Hepatic stellate cell (primary cell): ENCODE data around the gene PKP3.
"Not testable (repeated sequence)": the region's sequence is repeated elsewhere in the genome, so short reads cannot be mapped to it uniquely, and the experiment has no call there.

Experiments
- DNase-seq: peaks from one replicate; pipeline ENCODE4 v3.0.0; 2011; ENCODE audit warnings: low spot score

PKP3 gene

DNA sequence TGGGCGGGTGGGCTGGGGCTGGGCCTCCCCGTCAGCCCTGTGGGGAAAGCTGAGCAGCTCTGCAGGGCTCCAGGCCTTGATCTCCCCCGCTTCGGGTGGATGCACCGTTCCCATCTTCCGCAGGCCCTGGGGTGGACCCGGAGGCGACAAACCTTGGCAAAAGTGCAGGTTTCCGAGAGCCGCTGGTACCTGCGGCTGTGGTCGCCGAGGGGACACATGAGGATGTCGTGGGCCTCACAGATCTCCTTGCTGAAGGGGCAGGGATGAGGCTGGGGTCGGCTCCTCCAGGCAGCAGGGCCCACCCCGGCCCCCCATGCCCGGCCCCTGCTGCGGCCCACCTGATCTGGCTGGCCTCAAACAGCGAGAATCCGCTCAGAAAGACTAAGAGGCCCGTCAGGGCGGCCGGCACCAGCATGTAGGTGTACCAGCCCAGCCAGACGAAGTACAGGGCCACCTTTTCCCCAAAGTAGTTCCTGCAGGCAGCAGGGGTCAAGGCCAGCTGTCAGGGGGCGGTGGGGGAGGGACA lies 36.0 kb downstream of the PKP3 start:
- DNase-seq = no peak

DNA sequence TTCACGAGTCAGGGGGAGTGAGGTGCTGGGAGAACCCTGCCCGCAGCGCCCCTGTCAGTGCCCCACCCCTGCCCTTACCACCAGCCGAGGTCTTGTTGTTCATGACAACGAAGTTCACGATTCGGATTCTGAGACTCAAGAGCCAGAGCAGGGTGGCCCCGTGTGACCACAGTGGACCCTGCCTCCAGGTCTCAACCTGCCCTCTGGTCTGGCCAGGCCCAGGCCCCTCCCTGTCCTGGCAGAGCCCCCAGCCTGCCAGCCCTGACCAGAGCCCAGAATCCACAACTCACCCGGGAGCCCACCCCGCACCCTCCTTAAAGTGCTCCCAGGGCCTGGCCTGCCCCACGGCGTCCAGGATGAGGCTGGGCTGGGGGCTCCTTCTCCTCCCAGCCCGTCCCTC lies 37.9 kb downstream of the PKP3 start:
- no peak for DNase-seq

DNA sequence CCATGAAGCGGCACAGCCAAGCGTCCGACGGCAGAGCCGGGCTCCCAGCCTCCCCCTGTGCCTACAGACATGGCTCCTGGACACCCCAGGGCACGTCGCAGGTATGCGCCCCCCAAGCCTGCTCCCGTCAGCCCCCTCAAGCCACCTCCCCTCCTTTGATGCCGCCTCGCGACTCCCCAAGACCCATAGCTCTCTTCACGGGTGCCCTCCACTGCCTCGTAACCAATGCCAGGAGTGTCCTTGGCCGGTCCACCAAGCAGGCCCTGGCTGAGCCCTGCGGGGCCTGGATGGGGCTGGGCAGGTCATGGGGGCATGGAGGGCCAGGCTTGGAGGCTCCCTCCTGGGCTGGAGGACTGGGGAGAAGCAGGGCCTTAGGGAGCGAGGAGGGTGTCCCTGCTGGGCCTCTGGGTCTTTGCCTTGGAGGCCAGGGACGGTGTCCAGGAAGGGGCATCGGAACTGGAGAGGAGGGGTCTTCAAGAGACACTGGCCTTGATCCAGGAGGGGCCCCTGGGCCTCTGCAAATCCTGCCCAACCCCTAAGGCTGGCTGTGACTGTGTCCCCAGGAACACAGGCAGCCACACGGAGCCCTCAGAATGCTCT lies 38.6 kb downstream of the PKP3 start:
- no peak for DNase-seq

GRCh38 chr11:433111-433510 lies 39.1 kb downstream of the PKP3 start:
- DNase-seq = no peak

DNA sequence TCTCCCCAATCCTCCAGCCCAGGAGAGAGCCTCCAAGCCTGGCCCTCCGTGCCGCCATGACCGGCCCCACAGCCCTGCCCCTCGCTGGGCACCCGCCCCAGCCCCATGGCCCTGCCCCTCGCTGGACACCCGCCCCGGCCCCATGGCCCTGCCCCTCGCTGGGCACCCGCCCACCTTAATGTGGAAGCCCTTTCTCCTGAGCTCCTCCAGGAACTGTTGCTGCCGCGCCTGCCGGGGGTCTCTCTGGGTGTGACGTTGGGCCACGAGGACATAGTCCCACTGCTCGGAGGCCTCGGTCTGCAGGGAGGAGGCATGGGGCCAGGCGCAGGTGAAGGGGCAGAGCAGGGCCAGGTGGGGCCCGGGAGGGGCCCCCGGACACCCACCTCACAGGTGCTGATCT lies 39.6 kb downstream of the PKP3 start:
- DNase-seq = no peak

- no peak for DNase-seq
Observed at GRCh38 chr11:434496-434895, 40.5 kb downstream of the PKP3 start.

GRCh38 chr11:434999-435740 lies 41.2 kb downstream of the PKP3 start:
- DNase-seq = not testable (repeated sequence)

DNA sequence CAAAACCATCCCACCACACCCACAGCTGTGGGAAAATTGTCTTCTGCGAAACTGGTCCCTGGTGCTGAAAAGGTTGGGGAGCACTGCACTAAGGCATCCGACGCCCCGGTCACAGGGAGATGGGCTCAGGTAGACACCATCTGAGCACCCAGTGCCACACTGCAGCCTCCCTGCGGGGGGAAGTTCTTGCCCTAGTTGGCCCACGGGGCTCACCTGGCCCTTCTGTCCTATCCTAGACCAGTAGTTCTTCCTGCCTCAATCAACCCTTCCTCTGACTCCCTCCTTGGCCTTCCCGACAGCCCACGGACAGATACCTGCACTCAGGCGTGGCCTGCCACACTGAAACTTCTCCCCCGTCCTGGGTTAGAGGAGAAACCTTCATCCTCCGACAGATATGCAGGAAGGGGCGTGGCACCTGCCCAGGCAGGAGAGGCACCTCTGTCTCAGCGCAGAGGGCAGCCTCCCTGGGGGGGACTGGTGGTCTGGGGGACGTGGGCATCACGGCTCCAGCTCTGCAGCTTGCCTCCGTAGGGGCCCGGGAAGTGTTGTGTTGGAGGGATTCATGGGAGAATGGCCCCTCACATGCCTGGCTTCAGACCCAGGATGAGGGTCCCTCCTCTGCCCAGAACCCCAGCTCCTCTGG lies 43.3 kb downstream of the PKP3 start:
- DNase-seq = no peak

DNA sequence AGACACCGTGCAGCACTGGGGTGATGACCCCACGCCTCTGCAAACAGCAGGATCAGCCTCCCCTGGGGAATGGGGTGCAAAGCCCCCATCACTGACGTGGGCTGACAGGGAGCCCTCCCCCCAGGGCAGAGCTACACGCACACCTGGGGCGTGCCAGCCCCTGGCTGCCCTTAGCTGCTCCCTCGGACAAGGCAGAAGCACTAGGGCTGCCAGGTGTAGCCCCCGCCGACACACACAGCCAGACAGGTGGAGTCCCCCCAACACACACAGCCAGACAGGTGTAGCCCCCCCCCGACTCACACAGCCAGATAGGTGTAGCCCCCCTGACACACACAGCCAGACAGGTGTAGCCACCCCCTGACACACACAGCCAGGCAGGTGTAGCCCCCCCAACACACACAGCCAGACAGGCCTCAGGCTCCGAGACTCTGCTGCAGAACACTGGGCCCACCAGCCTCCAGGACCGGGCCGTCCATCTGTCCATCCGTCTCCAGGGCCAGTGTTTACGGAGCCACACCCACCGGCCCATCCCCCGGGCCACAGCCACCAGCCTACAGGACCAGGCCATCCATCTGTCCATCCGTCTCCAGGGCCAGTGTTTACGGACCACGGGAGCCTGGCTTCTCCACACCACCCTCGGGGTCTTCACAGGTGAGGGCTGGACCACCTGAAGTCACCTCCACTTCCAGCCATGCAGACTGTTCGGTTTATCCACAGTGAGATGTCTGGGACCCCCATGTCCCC lies 44.3 kb downstream of the PKP3 start:
- no peak for DNase-seq

GRCh38 chr11:439315-440064 lies 45.5 kb downstream of the PKP3 start:
- no peak for DNase-seq

DNA sequence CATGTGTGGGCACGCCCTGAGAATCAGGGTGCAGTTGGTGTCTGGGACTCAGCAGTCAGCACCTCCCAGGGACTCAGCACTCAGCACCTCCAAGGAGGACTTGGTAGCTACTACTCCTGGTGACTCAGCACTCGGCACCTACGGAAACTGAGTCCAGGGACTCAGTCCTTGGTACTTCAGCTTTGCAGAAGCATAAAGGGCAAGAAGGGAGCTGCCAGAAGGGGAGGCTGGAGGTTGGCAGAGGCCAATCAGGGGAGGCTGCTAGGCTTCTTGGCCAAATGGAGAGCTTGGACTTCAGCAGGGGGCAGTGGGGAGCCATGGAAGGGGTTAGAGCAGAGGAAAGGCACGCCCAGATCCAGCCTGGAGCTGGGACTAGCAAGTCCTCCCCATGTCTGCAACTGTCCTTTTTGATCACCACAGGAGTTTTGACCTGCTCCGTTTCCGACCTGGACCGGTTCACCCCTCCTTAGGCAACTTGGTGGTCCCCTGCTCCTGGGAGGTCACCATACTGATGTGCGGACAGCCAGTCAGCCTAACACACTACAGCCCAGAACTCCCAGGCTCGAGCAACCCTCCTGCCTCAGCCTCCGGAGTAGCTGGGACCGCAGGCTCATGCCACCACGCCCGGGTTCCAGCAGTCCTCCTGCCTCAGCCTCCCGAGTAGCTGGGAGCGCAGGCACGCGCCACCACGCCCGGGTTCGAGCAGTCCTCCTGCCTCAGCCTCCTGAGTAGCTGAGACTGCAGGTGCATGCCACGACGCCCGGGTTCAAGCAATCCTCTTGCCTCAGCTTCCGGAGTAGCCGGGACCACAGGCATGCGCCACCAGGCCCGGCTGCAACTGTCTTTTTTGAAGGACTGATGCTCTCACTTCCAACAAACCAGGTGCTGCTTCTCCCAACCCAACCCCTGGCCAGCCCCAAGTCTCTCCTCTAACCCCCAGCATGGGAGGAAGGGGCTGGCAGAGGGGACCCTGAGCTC lies 46.3 kb downstream of the PKP3 start:
- DNase-seq = no peak

GRCh38 chr11:441043-441417 lies 47.0 kb downstream of the PKP3 start:
- no peak for DNase-seq

DNA sequence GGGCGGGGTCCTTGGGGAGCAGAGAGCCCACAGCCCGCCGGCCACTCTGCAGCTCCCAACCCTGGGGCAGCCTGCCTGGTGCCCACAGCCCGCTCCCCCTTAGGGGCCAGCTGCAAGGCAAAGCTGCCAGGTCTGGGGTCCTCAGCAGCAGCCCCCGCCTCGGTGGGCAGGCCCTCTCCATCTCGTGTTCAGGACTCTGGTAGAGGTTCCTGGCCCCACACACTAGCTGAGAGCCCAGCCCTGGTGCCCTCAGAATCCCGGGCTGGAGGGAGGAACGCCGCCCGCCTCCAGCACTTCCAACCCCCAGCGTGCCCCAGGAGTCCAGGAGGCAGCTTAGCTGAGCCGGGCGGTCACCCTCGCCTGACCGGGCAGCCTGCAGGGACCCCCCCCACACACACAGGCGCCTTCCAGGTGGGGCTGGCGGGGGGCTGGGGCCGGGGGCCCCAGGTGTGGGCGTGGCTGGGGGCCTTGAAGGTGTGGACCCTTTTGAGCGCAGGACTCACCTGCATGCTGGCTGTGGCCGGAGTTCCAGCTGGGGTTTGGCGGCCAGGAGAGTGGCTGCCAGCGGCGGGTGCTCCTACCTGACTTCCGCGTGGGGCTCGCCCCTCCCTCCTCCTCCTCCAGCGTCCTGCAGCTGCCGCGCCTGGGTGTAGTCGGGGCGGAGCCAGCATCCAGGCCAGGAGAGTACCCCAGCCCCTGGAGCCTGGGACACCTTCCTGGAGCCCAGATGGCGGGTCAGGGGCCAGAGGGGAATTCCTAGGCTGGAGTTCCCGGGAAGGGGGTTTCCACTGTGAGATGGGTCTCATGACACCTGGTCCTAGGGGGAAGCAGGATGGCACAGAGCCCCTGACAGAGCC lies 47.6 kb downstream of the PKP3 start, which contains the start of gene ANO9:
Gene ANO9, minus strand, starts transcription at position 594 of the 857 bp plus-strand sequence. Its CDS starts 85 bp downstream, at position 509.
- DNase-seq = no peak

GRCh38 chr11:442611-443081 lies 48.6 kb downstream of the PKP3 start:
- DNase-seq = no peak

DNA sequence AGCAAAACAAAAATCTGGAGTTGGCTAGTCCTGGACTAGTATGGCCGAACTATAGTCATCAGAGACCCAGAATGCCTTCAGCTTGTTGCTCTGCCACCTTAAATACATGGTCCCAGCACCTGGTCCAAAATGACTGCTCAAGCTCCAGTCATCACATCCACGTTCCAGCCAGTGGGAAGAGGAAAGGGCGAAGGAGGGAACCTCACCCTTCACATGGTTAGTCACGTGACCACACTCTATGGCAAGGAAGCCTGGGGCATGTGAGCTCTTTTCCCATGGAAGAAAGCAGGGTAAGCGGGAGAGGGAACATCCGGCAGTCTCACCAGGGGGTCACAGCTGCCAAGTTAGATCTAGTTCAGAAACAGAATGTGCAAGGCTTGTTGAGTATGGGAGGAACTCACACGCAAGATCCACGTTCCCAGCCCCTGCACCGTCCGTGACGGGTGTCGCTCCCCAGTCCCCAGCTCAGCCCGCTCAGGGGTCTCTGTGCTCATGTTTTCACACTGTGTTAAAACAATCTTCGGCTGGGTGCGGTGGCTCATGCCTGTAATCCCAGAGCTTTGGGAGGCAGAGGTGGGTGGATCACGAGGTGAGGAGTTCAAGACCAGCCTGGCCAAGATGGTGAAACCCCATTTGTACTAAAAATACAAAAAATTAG lies 49.7 kb downstream of the PKP3 start:
- DNase-seq = no peak

DNA sequence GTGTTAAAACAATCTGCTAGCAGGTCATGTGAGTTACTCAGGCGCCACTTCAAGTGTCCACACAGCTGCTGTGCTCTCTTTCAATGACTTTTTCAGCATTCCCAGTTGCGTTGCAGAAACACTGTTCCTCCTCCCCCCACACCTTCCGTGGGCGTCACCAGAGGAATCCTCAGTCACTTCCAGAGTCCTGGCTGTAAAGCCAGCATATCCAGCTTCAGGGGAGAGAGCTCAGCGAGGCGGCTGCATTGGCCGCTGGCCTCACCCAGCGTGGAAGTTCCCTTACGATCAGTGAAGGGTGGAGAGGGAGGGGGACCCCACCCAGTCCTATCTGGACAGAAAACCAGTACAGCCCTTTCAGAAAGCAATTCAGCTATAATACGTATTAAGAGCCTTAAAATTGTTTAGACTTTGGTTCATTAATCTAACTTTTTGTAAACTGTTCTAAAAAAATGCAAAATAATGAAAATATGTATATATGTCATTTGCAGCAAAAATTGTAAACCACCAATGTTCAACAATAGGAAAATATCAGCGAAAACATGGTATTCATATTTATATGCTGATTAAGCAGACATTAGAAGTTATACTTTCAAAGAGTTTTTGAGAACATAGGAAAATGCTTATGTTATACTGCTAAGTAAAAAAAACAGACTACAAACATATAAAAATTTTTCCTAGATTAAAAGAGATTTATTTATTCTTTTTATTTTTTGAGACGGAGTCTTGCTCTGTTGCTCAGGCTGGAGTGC lies 50.6 kb downstream of the PKP3 start:
- no peak for DNase-seq

GRCh38 chr11:445765-446588 lies 52.0 kb downstream of the PKP3 start:
- DNase-seq = no peak
